Fibroblast of mammary gland (primary cell): ENCODE results near the gene HOXA13.

Experiments
- DNase-seq: peaks from one replicate; pipeline ENCODE4 v3.0.0-alpha.2; 2010; ENCODE audit warnings: low read depth
- H3K4me3 ChIP-seq: 2 replicates; pipeline ENCODE4 v1.5.1; 2011; ENCODE audit warnings: low read depth, mild to moderate bottlenecking, low read length, moderate library complexity; ENCODE audit not compliant: control insufficient read depth
- TF ChIP-seq, protein P1 (sequence below): conservative IDR thresholded peaks from 2 replicates; pipeline ENCODE4 v1.5.1; 2011; ENCODE audit warnings: low read depth, low read length, inconsistent platforms; ENCODE audit not compliant: control insufficient read depth, insufficient read depth

The HOXA13 gene

DNA sequence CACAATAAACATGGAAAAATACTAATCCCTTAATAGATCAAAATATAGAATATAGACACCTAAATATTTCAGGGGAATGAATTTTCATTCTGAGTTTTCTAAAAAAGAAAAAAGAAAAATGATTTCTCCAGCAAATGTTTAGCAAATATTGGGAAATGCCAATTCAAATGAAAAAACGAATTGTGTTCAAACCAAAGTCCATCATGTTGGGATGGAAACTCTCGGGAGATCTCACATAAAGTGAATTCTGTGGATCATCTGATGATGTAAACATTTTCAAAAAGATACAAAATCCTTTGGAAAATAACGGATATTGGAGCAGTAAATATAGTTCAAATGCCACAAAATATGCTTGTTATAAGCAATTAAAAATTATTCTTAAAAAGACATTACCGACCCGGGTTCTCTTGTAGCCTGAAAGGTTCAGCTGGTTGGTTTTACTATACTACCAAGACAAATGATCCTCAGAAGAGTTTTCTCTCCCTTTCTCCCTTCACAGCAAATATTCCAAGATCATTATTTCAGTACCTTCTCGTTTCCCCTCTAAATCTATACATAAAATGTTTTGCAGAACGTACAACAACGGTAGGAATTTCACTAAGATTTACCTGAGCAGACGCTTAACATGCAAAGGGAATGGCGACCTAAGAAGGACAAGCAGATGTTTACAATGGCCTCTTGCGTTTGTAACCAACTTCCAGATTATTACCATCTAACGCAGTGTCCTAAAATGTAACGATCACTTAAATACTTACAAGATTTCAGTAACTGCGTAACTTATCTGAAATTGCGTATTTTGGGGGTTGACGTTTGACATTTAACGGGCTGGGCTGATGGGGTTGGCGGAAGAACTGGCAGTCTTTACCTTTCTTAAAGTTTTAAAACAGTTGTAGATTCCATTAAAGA, 2.5 kb downstream of the HOXA13 start:
- TF ChIP-seq, protein P1, sequence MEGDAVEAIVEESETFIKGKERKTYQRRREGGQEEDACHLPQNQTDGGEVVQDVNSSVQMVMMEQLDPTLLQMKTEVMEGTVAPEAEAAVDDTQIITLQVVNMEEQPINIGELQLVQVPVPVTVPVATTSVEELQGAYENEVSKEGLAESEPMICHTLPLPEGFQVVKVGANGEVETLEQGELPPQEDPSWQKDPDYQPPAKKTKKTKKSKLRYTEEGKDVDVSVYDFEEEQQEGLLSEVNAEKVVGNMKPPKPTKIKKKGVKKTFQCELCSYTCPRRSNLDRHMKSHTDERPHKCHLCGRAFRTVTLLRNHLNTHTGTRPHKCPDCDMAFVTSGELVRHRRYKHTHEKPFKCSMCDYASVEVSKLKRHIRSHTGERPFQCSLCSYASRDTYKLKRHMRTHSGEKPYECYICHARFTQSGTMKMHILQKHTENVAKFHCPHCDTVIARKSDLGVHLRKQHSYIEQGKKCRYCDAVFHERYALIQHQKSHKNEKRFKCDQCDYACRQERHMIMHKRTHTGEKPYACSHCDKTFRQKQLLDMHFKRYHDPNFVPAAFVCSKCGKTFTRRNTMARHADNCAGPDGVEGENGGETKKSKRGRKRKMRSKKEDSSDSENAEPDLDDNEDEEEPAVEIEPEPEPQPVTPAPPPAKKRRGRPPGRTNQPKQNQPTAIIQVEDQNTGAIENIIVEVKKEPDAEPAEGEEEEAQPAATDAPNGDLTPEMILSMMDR, result no peak
- DNase-seq, result no peak
- H3K4me3 ChIP-seq, result no peak overlapping the region

DNA sequence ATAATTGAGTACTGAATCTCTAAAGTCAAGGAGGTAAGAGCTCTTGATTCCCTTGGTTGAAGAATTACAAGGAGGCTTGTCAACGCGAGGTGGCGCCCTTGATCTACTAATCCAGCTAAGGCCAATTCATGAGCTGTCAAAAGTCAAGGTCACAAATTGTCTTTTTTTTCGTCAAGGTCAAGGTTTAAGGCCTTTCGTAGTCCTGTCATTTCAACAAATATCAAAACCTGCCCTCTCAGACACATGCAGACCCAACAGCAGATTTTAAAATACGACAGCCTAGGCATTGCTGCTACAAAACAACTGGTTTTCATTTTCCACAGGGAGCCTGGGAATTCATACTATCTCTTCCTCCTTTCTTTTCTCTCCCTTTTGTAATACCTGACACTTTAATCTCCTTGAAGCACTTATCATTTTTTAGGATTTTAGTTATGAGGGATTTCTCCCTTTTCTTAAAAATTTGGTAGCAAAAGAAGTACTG, 3.6 kb downstream of the HOXA13 start:
- TF ChIP-seq, protein P1, result peak; percentile 87
- no peak overlapping the region for H3K4me3 ChIP-seq
- peak; percentile 75 for DNase-seq

DNA sequence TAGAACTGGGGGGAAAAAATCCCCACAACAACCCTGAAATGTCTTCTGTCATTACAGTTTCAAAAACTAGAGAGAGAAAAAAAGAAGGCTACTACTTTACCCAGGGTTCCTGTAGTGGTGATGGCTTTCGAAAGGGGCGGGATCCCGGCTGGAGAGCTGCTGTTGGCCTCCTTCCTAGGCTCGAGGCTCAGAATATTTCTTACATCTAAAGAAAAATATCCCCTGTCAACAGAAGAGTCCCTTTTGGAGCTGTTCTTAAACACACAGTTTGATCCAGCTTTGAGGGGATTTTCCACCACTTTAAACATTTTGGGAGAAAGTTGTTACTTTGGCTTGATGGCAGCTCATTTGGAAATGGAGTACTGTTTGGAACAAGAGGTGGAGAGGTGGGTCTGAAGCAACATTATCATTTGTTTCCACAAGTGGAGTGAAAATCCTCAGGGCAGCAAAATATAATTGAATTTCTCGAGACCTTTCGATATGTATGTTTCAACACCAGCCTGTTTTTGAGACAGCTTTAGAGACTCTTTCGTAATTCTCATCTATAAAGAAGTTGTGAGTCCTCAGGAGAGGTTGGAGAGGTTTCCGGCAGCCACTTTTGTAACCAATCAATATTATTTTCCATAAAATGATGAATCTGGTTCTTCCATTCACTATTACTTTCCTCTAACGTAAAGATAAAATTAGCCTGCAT, 5.1 kb downstream of the HOXA13 start:
- TF ChIP-seq, protein P1, result no peak
- H3K4me3 ChIP-seq, result no peak overlapping the region

DNA sequence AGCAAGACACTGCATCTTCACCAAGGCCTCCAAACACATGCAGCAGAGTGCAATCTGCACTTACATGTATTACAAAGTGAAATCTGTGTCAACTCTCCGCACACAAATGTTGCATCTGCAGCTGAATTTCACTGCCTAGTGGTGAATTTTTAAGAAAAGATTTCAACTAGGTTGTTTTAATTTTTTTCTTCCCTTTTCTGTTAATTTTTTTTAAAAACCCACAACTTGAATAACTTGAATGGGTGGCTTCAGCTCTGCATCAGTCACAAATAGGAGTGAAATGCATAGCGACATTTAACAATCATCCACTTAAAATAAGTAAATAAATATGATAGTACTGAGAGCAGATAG, 5.9 kb downstream of the HOXA13 start:
- no peak overlapping the region for H3K4me3 ChIP-seq
- no peak for DNase-seq
- TF ChIP-seq, protein P1, result no peak

More for the DNA sequence above, 5.1 kb downstream of the HOXA13 start:
- no peak for DNase-seq

DNA sequence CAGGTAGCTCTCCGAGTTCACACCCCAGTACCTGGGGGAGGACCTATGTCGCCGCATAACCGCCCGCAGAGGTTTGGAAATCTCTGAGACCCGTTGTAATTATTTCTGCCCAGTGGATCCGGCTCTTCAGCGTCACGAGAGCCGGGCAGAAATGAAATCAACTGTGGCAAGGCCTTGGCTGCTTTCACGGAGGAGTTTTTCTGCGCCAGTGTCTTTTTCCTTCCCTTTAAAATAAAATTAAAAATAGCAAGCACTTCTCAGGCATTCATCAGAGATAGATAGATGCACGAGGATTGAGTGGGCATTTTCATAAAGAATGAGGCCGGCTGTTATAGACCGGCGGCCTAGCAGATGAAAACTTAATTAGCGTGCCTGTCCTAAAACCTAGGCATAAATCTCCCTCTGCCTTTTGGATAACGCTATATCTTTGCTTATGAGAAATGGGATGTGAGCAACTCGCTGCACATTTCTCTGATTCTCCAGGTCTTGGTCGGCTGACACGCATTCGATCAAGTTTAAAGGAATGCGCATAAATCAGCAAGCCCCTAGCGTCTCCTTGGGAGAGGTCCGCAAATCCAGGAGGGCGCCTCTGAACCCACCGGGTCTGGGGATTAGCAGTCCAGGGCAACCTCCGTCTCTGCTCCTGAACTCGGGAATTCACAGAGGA, 6.4 kb downstream of the HOXA13 start:
- H3K4me3 ChIP-seq, result no peak overlapping the region
- DNase-seq, result no peak
- TF ChIP-seq, protein P1, result no peak

DNA sequence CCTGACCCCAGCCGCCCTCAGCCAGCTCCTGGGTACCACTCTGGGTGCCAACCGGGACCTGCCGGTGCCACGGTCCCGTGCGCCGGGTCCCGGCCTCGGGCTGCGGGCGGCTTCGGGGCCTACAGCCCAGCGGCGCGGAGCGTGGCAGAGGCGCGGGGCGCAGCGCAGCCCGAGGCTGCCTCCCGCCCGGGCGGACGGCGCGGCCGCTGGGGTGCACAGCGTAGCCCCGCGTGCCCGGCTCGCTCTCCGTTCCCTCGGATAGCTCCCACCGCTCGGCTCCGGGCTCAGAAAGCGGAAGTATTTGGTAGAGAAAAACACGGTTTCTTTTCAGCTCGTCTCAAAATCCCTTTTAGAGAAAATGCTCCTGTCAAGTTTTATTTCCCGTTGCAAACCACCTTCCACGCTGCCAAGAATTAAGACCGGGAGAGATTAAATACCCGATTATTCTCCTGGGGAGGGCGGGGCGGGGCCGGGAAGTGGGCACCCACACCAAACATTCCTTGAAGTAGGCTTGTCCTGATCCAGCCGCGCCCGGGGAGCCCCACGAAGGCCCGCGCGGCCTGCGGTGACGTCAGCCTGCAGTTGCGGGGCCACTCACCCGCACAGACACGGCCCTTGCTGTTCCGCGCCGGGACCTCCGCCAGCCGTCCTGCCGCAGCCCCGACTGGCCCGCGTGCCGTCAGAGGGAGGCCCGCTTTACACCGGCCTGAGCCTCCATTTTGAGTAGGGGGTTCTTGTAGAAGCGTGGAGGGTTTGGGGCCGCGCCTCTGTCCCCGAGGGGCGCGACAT, 7.2 kb downstream of the HOXA13 start:
- TF ChIP-seq, protein P1, result no peak
- H3K4me3 ChIP-seq, result peak overlapping the region; percentile 25
- no peak for DNase-seq
